ENCODE data around the gene MAP7D2.
A peak's percentile ranks its signal among the peaks of the same experiment; 100 is the strongest.

Gene MAP7D2

DNA sequence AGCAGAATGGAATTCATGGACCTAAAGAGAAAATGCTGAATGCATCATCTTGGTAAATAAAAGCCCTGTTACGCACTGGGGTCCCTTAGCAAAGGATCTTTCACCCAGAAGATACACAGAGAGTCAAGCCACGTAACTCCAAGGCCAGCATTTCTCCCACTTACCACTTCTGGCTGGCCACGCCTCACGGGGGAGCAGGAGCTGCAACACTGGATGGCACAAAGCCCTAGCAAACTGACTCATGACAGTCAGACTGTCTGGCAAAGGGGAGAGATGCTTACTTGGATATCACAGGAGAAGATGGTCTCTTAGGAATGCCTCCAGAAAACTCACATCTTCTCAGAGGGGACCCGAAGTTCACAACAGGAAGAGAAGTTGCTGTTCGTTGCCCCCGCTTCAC, 74.5 kb downstream of the MAP7D2 start:
- DNase-seq (ENCODE audit: low read depth in 2 of 2): no peak

DNA sequence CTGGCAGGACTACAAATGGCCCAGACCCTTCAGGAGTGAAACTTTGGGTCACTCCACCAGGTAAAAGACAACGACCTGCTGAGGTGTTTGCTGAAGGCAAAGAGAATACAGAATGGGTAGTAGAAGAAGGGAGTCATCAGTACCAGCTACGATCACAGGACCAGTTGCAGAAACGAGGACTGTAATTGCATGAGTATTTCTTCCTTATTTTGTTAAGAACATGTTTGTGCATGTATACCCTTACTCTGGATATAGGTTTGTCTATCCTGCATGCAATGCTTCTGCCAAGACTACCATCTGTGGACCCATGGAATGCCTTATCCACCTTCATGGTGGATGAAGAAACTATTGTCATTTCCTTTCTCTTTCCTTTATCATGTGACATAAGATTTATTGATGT, 77.7 kb downstream of the MAP7D2 start:
- no peak for DNase-seq (ENCODE audit: low read depth in 2 of 2)

DNA sequence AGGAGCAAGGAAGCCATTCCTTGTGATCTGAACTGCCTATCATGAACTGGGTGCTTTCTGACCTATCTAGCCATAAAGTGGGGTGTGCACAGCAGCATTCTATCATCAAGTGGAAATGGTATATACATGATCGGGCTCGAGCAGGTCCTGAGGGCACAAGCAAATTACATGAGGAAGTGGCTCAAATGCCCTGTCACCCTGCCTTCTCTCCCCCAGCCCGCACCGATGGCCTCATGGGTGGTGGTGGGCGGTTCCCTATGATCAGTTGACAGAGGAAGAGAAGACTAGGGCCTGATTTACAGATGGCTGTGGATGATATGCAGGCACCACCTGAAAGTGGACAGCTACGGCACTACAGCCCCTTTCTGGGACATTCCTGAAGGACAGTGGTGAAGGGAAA, 79.5 kb downstream of the MAP7D2 start:
- DNase-seq (ENCODE audit: low read depth in 2 of 2): no peak

DNA sequence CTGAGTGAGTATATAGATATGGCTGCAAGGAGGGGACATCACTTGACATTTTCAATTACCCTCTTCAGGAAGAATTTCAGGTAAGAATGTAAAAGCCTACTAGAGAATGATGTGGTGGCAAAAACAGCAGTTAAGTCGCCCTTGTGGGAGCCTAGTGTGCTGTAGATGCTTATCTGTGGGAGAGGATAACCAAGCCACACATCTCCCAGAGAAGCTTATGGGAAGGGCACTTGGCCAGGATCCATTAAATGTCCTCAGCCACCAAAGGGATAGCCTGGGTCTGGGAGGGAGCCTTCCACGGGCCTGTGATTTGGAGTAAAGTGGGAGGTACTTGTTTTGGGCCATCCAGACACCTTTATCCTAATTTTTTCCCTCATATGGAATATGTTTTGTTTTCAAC, 84.5 kb downstream of the MAP7D2 start:
- no peak for DNase-seq (ENCODE audit: low read depth in 2 of 2)

GRCh38 chrX:20029728-20030127, 87.0 kb downstream of the MAP7D2 start:
- no peak for DNase-seq (ENCODE audit: low read depth in 2 of 2)

- DNase-seq (ENCODE audit: low read depth in 2 of 2): no peak
Observed at GRCh38 chrX:20028588-20028987, 88.1 kb downstream of the MAP7D2 start.

GRCh38 chrX:20026278-20026677, 90.4 kb downstream of the MAP7D2 start:
- DNase-seq (ENCODE audit: low read depth in 2 of 2): no peak

GRCh38 chrX:20019672-20020365, 96.9 kb downstream of the MAP7D2 start:
- DNase-seq (ENCODE audit: low read depth in 2 of 2): no peak

DNA sequence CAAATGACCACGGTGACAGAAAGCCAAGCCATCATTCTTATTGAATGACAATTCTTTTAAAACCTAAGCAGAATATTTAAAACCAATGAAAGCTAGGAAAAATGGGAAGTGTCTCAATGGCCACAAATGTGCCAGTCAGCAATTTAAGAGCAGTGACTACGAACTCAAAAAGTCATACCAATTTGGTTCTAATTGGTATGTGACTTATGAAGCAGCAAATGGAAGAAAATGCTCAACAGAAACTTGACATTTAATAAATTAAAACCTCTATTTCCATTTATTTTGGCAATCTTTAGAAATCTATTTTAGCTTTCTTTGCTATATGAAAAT, 100.1 kb downstream of the MAP7D2 start:
- no peak for DNase-seq (ENCODE audit: low read depth in 2 of 2)

GRCh38 chrX:20015945-20016615, 100.6 kb downstream of the MAP7D2 start:
- no peak for DNase-seq (ENCODE audit: low read depth in 2 of 2)

DNA sequence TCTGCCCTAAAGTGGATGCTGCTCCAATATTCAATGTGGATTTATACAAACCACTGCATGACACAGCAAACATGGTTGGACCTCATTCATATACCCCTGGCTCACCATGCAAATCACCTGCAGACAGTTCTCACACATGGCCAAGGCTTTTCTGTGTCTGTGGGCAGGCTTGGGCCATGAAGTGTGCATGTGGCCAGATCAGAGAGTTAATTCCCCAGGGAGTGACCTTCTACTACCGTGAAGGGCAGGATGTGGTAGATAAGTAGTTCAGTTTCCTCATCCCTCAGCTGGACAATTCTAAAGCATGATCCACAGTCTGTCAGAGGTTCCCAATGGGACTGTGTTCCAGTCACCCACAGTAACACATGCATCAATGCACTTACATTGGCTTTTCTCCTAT, 101.3 kb downstream of the MAP7D2 start:
- no peak for DNase-seq (ENCODE audit: low read depth in 2 of 2)

DNA sequence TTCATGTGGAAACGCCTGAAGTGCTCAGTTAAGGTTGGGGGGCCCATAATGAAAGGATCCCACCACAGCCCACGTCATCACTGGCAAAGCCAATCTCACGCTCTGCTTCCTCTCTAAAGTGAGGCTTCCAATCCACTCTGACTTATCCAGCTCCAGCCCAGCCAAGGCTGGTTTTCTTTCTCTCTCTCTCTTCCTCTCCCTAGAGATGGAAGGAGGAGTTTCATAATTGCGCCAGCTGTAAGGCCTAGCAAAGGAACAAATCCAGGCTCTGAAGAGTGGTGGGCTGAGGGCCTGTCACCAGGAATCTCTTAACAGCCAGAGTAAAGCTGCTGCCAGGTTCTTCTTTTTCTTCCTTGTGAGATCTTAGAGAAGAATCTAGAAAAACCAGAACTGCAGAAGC, 105.1 kb downstream of the MAP7D2 start:
- DNase-seq (ENCODE audit: low read depth in 2 of 2): no peak

- no peak for DNase-seq (ENCODE audit: low read depth in 2 of 2)
Observed at GRCh38 chrX:20007962-20008622, 108.6 kb downstream of the MAP7D2 start.

DNA sequence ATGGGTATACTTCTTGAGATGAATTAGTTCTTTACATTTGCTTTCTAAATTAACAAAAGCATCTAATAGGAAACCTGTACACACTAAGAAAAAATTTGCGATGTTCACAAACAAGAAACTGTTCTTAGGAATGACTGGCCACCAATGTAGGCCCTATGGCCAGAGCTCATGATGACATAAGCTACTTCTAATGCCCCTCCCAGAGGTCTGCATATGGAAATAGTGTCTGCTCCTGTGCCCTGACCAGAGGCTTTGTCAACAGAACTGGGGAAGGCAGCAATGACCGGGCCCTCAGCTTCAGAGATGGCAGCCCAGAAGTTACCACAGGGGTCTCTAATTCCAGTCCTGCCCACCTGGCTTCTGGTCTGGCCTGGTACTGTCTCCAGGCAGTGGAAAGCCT, 110.8 kb downstream of the MAP7D2 start:
- DNase-seq (ENCODE audit: low read depth in 2 of 2): no peak

DNA sequence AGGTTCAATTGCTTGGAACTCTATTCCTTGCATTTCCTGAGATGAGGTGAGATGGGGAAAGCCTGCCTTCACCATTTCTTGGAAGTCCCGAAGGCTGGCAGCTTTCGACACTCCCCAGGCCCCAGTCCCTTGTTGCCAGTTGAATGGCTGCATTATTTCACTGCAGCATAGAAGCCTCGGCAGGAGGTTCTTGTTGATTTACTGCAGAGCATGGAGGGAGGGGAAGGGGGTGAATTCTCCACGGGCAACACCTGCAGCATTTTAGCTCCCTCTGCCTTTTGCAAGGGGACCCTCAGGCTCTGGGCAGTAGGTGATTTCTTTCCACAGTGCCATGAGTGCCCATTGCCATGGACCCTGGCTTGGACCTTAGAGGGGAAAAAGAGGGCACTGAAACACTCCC, 115.1 kb downstream of the MAP7D2 start:
- DNase-seq (ENCODE audit: low read depth in 2 of 2): no peak

- DNase-seq (ENCODE audit: low read depth in 2 of 2): no peak
Observed at GRCh38 chrX:19991350-19991718, 125.4 kb downstream of the MAP7D2 start.

DNA sequence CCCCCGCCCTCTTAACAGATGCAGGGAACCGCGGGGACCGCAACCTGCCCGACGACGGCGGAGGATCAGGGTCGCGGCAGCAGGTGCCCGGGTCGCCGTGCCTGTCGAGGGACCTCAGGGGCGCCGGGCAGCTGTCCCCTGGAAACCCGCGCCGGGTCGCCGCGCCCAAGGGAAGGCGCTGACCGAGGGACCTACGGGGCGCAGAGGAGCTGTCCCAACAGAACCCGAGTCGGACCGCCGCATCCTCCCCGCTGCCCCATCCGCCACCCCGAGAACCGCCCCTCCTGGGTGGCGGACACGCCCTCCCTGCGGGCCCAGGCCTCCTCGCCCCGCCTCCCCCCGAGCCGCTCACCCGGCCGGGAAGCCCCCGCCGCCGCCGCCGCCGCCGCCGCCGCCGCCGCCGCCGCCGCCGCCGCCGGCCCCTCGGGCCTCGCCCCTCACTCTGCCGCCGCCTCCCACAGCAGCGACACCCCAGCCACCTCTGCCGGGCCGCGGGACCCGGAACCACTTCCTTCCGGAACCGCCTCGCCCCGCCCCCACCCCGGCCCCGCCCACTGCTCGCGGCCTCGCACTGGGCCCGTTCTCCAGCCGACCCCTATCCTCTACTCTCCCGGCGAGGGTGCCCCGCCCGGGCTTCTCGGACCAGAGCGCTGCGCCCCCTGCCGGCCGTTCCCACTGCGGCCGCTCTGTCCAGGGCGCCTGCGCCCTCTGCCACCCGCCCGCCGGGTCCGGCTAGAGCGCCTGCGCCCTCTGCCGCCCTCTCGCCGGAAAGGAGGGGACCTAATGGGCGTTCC, 126.0 kb downstream of the MAP7D2 start, which contains the start of gene BCLAF3:
Gene BCLAF3 (minus strand): TSS at position 506 of the 794 bp plus-strand sequence. CDS start 20,797 bp downstream, outside the sequence.
- DNase-seq (ENCODE audit: low read depth in 2 of 2): peak; percentile 73 to 83

DNA sequence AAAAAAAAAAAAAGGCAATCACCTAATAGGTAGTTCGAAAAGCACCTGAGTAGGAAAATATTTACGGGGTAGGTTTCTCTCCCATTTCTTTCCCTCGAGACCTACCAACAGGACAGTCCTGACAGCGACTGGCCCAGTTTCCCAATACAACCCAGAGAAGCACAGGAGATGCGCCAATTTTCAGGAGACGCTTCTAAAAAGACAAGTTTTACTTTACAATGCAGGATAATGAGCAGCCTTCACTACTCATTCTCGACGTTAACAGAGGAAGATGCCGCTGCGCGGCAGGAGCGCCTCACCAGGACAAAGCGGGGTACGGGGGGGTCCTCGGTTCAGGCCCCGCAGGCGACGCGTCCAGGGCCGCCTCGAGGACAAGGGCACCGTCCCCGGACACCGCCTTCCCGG, 126.6 kb downstream of the MAP7D2 start:
- DNase-seq (ENCODE audit: low read depth in 2 of 2): no peak

DNA sequence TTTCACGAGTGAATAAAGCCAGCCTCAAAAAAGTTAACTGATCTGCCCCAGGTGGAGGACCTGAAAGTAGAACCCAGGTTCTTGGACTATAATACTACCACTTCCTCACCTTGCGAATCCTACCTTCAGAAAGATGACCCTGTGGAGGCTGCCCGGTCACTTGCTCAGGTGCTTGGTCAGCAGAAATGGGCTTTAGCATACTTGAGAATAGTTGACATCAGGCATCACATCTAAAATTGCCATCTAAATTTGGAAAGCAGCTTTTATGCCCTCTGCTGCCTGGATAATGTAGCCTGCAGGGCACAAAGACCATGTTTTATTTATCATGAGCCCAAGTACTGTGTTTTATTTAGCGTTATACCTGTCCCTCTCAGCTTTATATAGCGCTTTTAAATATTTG, 128.9 kb downstream of the MAP7D2 start:
- no peak for DNase-seq (ENCODE audit: low read depth in 2 of 2)

DNA sequence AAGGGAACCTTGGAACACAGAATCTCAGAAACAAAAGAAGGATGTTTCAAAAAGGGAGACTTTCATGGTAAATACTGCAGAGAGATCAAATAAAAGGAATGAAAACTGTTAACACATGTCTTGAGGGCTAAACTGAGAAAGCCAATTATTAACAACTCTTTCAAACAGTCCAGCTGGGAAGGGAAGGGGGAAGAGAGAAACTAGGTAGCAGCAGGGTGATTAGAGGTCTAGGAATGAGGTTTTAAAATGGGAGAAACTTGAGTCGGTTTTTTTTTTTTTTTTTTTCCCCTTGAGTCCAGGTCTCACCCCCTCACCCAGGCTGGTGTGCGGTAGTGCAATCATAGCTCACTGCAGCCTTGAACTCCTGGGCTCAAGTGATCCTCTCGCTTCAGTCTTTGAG, 130.2 kb downstream of the MAP7D2 start:
- DNase-seq (ENCODE audit: low read depth in 2 of 2): no peak

DNA sequence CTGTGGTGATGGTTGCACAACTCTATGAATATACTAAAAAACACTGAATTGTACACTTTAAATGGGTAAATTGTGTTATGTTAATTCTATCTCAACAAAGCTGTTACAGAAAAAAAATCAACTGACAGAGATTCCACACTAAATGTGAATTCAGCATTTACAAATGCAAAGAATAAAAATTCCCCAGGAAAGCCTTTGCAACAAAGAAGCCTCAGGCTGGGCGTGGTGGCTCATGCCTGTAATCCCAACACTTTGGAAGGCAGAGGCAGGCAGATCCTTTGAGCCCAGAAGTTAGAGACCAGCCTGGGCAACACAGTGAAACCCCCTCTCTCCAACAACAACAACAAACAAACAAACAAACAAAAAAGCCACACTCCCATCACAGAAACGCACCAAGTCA, 134.8 kb downstream of the MAP7D2 start:
- DNase-seq (ENCODE audit: low read depth in 2 of 2): no peak

GRCh38 chrX:19975845-19976244, 140.9 kb downstream of the MAP7D2 start:
- no peak for DNase-seq (ENCODE audit: low read depth in 2 of 2)
